Stimulated activated naive CD8-positive, alpha-beta T cell treated with anti-CD3 and anti-CD28 coated beads, Interleukin-15, Interleukin-2, amounts not matched to agents 100 ng/mL and 50 ng/mL, for 24 hours (primary cell): ENCODE measurements around the gene FTO.

Experiments used
- H3K27ac Mint-ChIP-seq: one replicate; pipeline ENCODE4 v1.8.0; 2021; ENCODE audit warnings: mild to moderate bottlenecking, mixed read lengths
- H3K27me3 Mint-ChIP-seq: one replicate; pipeline ENCODE4 v1.8.0; 2021; ENCODE audit warnings: mixed read lengths
- H3K36me3 Mint-ChIP-seq: one replicate; pipeline ENCODE4 v1.8.0; 2021; ENCODE audit warnings: low read depth, mixed read lengths
- H3K4me1 Mint-ChIP-seq: one replicate; pipeline ENCODE4 v1.8.0; 2021; ENCODE audit warnings: low read depth, mixed read lengths
- H3K4me3 Mint-ChIP-seq: one replicate; pipeline ENCODE4 v1.8.0; 2021; ENCODE audit warnings: mild to moderate bottlenecking, mixed read lengths
- H3K9me3 Mint-ChIP-seq: one replicate; pipeline ENCODE4 v1.8.0; 2021; ENCODE audit warnings: mixed read lengths

The FTO gene

DNA sequence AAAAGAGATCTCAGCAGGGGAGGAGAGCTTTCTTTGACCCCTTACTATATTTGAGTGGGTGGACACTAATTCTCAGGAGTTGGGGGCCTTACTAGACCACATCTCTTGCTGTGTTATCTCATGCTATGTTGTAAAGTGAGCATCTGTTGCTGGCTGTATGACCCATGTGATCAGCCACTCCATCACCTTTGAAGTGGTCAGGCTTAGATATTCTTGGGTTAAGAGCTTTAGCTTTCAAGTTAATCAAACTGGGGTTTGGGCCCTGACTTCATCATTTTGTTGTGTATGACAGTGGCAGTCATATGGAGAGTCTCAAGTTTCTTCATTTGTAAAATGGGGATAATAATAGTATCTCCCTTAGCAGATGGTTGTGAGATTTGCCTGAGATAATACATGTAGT, 201.1 kb downstream of the FTO start:
- Mint-ChIP-seq H3K36me3 (peaks cover 27% of the 10 kb centered on the region), H3K27ac (no peak overlapping the region), H3K4me3 (no peak overlapping the region), H3K4me1 (peaks cover 11% of the 10 kb centered on the region), H3K9me3 (no peaks in the 10 kb centered on the region), H3K27me3 (no peaks in the 10 kb centered on the region)

- peaks cover 11% of the 10 kb centered on the region for H3K4me1 Mint-ChIP-seq
- no peaks in the 10 kb centered on the region for H3K9me3 Mint-ChIP-seq
- H3K27ac Mint-ChIP-seq, result no peak overlapping the region
- H3K4me3 Mint-ChIP-seq, result no peak overlapping the region
- no peaks in the 10 kb centered on the region for H3K27me3 Mint-ChIP-seq
- peaks cover 11% of the 10 kb centered on the region for H3K36me3 Mint-ChIP-seq
These were observed 204.8 kb downstream of the FTO start for GRCh38 chr16:53908731-53909130.

DNA sequence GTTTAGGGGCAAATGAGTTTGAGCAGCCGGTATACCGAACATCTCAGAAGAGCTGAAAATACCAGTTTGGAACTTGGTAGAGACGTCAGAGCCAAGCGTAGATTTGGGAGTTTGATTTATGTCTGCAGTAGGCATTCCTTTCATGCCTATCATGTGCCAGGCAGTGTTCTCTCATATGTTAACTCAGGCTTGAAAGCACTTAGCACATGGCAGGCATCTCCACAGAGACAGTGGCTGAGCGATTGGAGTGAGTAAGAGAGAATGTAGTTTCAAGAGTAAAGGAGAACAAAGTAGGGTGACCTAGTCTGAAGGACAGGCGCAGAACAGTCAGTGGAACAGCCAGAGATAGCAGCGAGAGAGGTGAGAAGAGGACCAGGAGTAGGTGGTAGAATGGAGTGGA, 207.0 kb downstream of the FTO start:
- Mint-ChIP-seq H3K27ac (no peak overlapping the region), H3K36me3 (peaks cover 5% of the 10 kb centered on the region)

GRCh38 chr16:53911513-53911912, 207.6 kb downstream of the FTO start:
- Mint-ChIP-seq H3K9me3 (no peaks in the 10 kb centered on the region), H3K27ac (peak overlapping the region; percentile 92), H3K4me3 (no peak overlapping the region), H3K27me3 (no peaks in the 10 kb centered on the region), H3K4me1 (no peaks in the 10 kb centered on the region), H3K36me3 (peaks cover 5% of the 10 kb centered on the region)

More for the DNA sequence above, 207.0 kb downstream of the FTO start:
- no peaks in the 10 kb centered on the region for H3K9me3 Mint-ChIP-seq
- H3K4me3 Mint-ChIP-seq, result no peak overlapping the region
- H3K4me1 Mint-ChIP-seq, result no peaks in the 10 kb centered on the region
- H3K27me3 Mint-ChIP-seq, result no peaks in the 10 kb centered on the region

- Mint-ChIP-seq H3K27ac (peak overlapping the region; percentile 92), H3K27me3 (no peaks in the 10 kb centered on the region), H3K4me3 (no peak overlapping the region), H3K4me1 (no peaks in the 10 kb centered on the region), H3K36me3 (peaks cover 5% of the 10 kb centered on the region), H3K9me3 (no peaks in the 10 kb centered on the region)
These were observed 208.2 kb downstream of the FTO start for GRCh38 chr16:53912155-53912554.

DNA sequence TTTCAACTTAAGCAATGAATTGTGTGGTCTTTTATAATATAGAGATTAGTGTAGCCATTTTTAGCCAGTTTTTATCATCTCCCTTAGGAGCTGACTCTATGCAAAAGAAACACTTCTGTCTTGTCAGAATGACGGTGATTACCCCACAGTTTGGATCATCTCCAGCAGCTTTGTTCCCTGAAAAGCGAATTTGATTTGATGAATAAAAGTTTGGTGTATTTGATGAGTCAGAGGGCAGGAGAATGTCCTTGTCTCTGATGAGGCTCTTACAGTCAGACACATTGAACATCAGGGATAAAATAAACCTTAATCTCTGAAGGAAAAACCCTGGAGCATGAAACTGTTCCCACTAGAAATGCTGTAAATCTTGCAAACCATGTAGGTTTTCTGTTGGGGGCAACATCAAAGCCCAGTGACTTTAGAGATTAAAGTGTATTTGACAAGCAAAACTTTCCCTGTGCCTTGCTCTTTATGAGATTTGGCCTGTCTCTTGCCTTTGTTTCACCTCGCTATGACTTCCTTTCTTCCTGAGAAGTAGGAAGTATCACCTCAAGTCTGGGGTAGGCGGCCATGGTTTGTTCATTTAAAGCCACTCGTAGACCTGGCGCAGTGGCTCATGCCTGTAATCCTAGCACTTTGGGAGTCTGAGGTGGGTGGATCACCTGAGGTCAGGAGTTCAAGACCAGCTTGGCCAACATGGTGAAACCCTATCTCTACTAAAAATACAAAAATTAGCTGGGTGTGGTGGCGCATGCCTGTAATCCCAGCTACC, 209.3 kb downstream of the FTO start:
- peak overlapping the region; percentile 1 for H3K4me3 Mint-ChIP-seq
- H3K27me3 Mint-ChIP-seq, result no peaks in the 10 kb centered on the region
- no peaks in the 10 kb centered on the region for H3K36me3 Mint-ChIP-seq
- H3K4me1 Mint-ChIP-seq, result no peaks in the 10 kb centered on the region
- peak overlapping the region; percentile 92 for H3K27ac Mint-ChIP-seq
- H3K9me3 Mint-ChIP-seq, result no peaks in the 10 kb centered on the region

DNA sequence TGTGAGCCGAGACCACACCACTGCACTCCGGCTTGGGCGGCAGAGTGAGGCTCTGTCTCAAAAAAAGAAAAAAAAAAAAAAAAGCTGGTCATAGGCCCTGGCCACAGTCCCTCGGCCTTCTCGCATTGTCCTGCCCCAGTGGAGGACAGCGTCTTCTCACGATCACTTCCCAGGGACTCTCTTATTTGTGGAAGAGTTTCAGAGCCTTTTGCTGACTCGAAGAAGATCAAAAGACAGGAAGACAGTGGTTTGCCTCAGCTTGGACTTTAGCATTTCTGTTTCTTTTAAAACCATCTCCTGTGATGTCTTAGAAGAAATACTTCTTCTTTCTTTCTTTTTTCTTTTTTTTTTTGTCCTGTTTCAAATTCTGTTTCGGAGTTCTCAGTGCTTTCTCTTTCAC, 210.0 kb downstream of the FTO start:
- H3K27me3 Mint-ChIP-seq, result no peaks in the 10 kb centered on the region
- no peaks in the 10 kb centered on the region for H3K36me3 Mint-ChIP-seq
- H3K9me3 Mint-ChIP-seq, result no peaks in the 10 kb centered on the region
- no peak overlapping the region for H3K4me3 Mint-ChIP-seq
- H3K4me1 Mint-ChIP-seq, result no peaks in the 10 kb centered on the region
- peak overlapping the region; percentile 79 for H3K27ac Mint-ChIP-seq

DNA sequence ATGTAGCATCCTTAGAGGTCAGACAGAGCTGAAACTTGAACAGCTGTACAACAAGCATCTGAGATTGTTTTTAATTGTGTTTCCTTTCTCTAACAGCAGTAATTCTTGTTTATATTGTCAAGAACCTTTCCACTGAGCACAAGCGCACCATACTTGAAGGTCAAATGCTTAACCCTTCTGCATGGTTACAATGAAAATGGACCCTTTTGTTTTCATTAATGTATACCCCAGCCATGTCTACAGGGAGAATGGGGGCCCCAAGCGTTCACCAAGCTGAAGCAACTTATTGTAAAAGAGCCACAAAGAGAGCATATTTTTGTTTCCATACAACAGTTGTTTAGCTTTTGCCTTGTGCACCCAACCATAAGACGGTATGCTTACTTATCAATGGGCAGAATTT, 210.8 kb downstream of the FTO start:
- Mint-ChIP-seq H3K4me3 (no peak overlapping the region), H3K27ac (peak overlapping the region; percentile 23), H3K9me3 (no peaks in the 10 kb centered on the region), H3K36me3 (no peaks in the 10 kb centered on the region), H3K4me1 (no peaks in the 10 kb centered on the region), H3K27me3 (no peaks in the 10 kb centered on the region)

DNA sequence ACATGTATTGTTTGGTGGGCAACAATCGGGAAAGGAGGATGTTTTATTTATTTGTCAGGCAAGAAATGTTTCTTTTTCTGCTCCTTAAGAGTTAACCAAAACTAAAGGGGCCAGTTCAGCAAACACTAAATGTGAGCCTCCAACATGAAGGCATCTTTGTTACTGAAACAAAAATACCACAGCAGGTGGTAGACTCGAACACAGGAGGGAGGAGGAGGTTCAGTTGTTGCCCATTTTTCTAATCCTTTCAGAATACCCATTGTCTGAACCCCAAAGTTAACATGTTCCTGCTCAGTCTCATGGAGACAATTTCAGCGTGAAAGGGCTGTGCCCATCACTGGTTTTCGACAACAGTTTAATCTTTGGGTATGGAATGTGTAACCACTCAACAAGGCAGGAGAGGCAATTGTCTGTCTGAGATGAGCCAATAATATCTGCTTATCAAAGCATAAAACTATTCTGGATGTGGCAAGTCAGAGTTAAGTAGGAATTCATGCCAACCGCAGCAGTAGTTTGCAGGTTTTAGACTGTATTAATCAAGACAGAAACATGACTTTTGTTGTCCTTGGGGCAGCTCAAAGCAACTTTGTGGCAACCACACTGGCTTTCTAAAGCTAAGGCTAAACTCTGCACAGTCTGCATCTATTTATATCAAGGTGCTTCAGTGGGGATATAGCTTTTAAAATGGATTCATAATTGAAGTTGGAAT, 211.7 kb downstream of the FTO start:
- no peaks in the 10 kb centered on the region for H3K36me3 Mint-ChIP-seq
- H3K27me3 Mint-ChIP-seq, result no peaks in the 10 kb centered on the region
- no peak overlapping the region for H3K27ac Mint-ChIP-seq
- H3K9me3 Mint-ChIP-seq, result no peaks in the 10 kb centered on the region
- no peak overlapping the region for H3K4me3 Mint-ChIP-seq
- H3K4me1 Mint-ChIP-seq, result no peaks in the 10 kb centered on the region

DNA sequence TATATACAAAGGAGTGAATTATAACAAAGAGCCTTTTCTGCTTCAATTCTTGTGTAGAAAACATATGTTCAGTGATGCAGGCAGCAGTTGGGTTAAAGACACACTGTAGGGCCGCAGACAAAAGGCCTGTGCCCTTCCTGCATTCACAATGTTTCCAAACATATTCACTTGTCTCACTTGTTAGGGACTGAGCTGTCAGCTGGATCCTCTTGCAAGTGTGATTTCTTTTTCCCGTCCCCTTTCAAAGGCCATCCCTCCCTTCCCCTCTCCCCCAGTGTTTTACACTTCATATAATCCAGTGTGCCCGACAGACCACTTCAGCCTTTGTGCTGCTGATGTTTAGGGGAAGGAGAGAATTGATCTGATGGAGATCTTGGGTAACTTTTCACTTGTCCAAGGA, 217.0 kb downstream of the FTO start:
- peaks cover 6% of the 10 kb centered on the region for H3K36me3 Mint-ChIP-seq
- peaks cover 14% of the 10 kb centered on the region for H3K4me1 Mint-ChIP-seq
- no peak overlapping the region for H3K27ac Mint-ChIP-seq
- no peaks in the 10 kb centered on the region for H3K9me3 Mint-ChIP-seq
- no peaks in the 10 kb centered on the region for H3K27me3 Mint-ChIP-seq
- H3K4me3 Mint-ChIP-seq, result no peak overlapping the region

DNA sequence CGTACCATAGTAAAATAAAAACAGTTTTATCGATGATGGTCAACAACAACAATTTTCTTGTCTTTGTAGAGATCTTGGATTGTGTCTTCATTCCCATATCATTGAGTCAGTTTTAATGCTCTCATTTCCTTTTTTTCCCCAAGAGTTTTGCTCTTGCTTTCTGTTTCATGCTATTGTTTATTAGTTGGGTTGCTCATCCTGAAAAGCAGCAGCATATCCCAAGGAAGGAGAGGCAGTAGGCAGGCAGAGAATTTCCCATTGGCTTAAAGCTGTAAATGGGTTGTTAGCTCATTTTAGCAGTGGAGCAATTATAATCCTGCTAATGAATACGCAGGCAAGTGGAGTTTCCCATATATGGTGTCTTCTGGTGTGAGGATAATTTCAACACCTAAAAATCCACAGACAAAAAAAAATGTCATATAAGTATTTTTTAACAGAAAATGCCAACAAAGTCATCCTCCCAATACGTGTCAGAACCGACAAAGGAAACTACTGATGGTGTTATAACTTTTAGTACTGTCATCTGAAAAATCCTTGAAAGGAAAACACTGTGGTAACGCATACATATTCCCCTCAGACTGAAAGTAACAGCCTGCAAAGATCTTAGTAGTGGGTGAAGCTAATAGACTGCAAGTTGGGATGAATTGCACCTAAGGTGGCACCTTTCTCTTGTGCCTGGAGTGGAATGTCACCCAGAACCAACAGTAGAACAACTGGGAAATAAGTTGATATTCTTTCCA, 218.3 kb downstream of the FTO start:
- Mint-ChIP-seq H3K4me3 (no peak overlapping the region), H3K36me3 (peaks cover 6% of the 10 kb centered on the region), H3K9me3 (no peaks in the 10 kb centered on the region), H3K27me3 (no peaks in the 10 kb centered on the region), H3K4me1 (peaks cover 14% of the 10 kb centered on the region), H3K27ac (no peak overlapping the region)

- Mint-ChIP-seq H3K4me1 (peaks cover 14% of the 10 kb centered on the region), H3K4me3 (no peak overlapping the region), H3K36me3 (peaks cover 6% of the 10 kb centered on the region), H3K9me3 (no peaks in the 10 kb centered on the region), H3K27ac (no peak overlapping the region), H3K27me3 (no peaks in the 10 kb centered on the region)
These were observed 219.0 kb downstream of the FTO start for GRCh38 chr16:53922807-53923571.

DNA sequence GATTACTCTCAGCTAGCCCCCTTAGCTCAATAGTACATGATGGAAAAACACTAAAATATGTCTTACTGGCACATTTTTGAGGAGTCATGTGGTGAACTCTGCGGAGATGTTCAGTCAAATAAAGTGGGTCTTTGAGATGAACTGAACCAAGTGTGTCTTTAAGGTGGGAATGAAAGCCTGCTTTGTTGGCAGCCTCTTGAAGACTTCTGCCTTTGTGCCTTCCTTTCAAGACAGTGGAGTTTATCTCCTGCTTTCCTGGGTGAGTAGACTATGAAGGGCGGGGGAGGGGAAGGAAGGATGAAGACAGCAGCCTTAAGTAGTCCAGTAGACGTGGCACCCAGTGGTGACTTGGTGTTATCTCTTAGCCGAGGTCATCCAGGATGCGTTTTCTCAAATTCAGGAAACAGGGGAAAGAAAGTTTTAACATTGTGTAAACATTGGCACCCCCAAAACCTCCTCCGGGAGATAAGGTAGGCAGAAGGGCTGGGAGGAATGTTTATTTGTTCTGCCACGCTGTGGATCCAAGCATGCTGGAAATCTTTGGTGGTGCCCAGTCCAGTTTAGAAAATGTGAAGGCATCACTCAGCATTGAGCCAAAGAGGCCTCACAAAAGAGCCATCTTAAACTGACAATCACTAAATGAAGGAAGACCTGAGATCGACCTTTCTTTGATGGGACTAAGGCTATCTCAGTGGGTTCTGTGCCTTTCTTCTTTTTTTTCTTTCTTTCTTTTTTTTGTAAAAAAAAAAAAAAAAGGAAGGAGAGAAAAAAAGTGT, 220.6 kb downstream of the FTO start:
- Mint-ChIP-seq H3K27me3 (no peaks in the 10 kb centered on the region), H3K4me1 (peaks cover 14% of the 10 kb centered on the region), H3K27ac (no peak overlapping the region), H3K9me3 (no peaks in the 10 kb centered on the region), H3K36me3 (peaks cover 6% of the 10 kb centered on the region), H3K4me3 (no peak overlapping the region)

DNA sequence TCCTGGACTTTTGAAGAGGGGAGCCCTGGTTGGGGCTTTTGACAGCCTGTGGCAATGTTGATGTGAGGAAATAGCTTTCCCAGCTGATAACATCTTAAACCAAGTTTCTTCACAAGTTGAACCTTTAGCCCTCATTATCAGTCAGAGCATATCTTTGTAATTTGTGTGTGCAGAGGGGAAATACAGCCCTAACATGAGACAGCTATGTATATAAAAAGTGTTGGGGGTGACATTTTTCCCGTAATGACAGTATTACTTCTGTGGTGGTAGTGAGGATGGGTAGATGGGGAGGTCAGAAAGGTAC, 221.1 kb downstream of the FTO start:
- Mint-ChIP-seq H3K36me3 (peaks cover 6% of the 10 kb centered on the region), H3K4me3 (no peak overlapping the region), H3K27ac (peak overlapping the region; percentile 26), H3K9me3 (no peaks in the 10 kb centered on the region), H3K4me1 (peaks cover 14% of the 10 kb centered on the region), H3K27me3 (no peaks in the 10 kb centered on the region)
